Adrenal gland (tissue), 12 donors: ENCODE results near the gene OPRL1. TPM values are rescaled to one million over a fixed set of nuclear protein-coding genes. Genes with fewer than 3 reads are reported as not detected.

Source experiments
- DNase-seq, 7 donors: peaks; one replicate each; pipeline ENCODE4 v3.0.0-alpha.2; 2019 to 2020
- H3K27ac ChIP-seq, 5 donors: fragments of 200-600 bp; sonication (generic) in 4 of 5; 1 replicate in 3 of 5; 2 replicates in 2 of 5; pipeline versions ENCODE4 v1.5.1 to v1.8.0; 2016 to 2020; ENCODE audit warnings: mild to moderate bottlenecking in 1 of 5
- H3K27me3 ChIP-seq: fragments of 200-600 bp; 2 replicates; pipeline ENCODE4 v1.8.0; 2021
- H3K36me3 ChIP-seq, 2 donors: fragments of 200-600 bp; replicated peaks in 1 of 2; 1 replicate in 1 of 2; 2 replicates in 1 of 2; pipeline versions ENCODE4 v1.5.1 to v1.8.0; 2018 to 2022
- H3K4me1 ChIP-seq, 2 donors: fragments of 200-600 bp; replicated peaks in 1 of 2; 1 replicate in 1 of 2; 2 replicates in 1 of 2; pipeline versions ENCODE4 v1.5.1 to v1.8.0; 2018 to 2021
- H3K4me3 ChIP-seq, 4 donors: fragments of 200-600 bp; sonication (generic) in 3 of 4; one replicate each; pipeline ENCODE4 v1.5.1; 2016 to 2018
- H3K9me3 ChIP-seq, 3 donors: fragments of 200-600 bp; sonication (generic) in 1 of 3; replicated peaks in 1 of 3; 1 replicate in 2 of 3; 2 replicates in 1 of 3; pipeline versions ENCODE4 v1.5.1 to v1.8.0; 2016 to 2021
- POLR2A ChIP-seq, 2 donors: fragments of 450-650 bp; IDR thresholded peaks; one replicate each; pipeline ENCODE4 v1.6.1; 2017; ENCODE audit warnings: antibody characterized with exemption in 2 of 2, mild to moderate bottlenecking in 2 of 2, moderate library complexity in 1 of 2
- WGBS, 4 donors: extraction: QIAGEN DNeasy Blood & Tissue Kit in 2 of 4; methylation state at CpG; one replicate each; pipeline versions ENCODE4 v1.1.5 to v1.1.7; 2013 to 2017; 5-methylcytosine and 5-hydroxymethylcytosine counted together
- intact Hi-C, 2 donors: fragments of 100-400 bp; cut with DNase I; formaldehyde crosslinking; loops; one replicate each; pipeline versions ENCODE4 v1.14.1 to v1.15.0; 2022 to 2023
- polyA plus RNA-seq, 3 donors: library from polyadenylated mRNA; stranded (reverse); fragments of 200-250 nt in 2 of 3; fragments of 350-450 nt in 1 of 3; fragmentation: Illumina TruSeq in 1 of 3; extraction: RNeasy Lipid Tissue Mini Kit (QIAGEN cat#74804) in 1 of 3; gene quantifications; one replicate each; pipeline ENCODE4 v1.2.3, GENCODE V29; 2013 to 2014
- total RNA-seq, 9 donors: library from RNA; depleted of rRNA in 4 of 9; stranded (reverse); fragments of >200 nt in 4 of 9; fragments of 120-200 nt in 1 of 9; fragmentation: NEBNext Ultra II Directional in 1 of 9; extraction: Animal tissue kit (Norgen Biotek cat#: 25700) in 1 of 9; gene quantifications; one replicate each; pipeline versions ENCODE4 v1.1.0 to v1.2.4, GENCODE V29; 2013 to 2023
- TF ChIP-seq, protein P1 (sequence below), 6 experiments: fragments of 450-650 bp in 4 of 6; fragments of 200-600 bp in 2 of 6; sonication (generic) in 1 of 6; IDR thresholded peaks; 1 replicate in 5 of 6; 2 replicates in 1 of 6; pipeline versions ENCODE4 v1.5.1 to v1.8.0; 2016 to 2021; ENCODE audit warnings: antibody characterized with exemption in 6 of 6, mild to moderate bottlenecking in 2 of 6, moderate library complexity in 1 of 6
- donor health status: healthy with polysubstance abuse.
- donor health status: Bipolar disorder and iron deficiency.
- donor health status: DM: yes; HTN: yes; CAD: no.
- donor health status: DM: no; HTN: no; CAD: no.
- donor health status: DM: no; HTN: no; CAD: no.
- donor health status: DM: yes; HTN: yes; CAD: no.

Gene OPRL1
- total and polyA plus RNA-seq, 12 donors: 0.24 to 5.7 (median 2.2) TPM

DNA sequence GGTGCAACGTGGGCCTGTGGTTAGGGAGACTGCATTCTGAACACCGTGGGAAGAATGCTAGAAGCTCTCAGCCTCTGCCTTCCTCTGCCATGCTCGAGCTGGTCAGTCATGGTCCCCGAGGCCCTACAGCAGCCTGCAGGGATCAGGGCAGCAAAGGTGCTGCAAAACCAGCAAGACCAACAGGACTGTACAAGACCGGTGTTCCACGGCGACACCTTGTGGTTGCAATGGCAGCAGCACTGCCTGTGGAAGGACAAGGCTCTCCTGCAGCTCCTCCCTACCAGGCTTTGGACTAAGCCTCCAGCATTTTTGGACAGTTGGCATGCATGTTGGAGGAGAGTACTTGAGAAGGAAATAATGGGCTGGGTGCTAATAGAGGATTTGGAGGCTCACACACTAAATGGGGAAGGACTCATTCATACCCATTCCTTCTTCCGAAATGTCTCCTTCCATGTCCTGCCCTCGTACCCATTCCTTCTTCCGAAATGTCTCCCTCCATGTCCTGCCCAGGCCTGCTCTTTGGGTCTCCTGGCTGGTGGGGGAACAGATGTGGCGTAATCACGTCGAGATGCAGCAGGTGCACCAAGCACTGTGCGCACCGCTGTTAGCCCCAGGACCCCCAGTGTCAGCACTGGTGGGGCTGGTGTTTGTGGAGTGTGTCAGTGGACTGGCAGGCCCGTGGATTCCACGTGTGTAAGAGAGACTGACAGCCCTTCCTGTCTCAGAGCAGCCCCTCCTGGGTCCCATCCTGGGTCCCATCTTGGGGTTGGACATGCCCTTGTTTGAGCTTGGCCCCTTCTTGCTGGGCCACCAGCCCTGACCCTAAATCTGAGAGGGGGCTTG, 65.8 kb downstream of the OPRL1 start:
- TF ChIP-seq, protein P1, sequence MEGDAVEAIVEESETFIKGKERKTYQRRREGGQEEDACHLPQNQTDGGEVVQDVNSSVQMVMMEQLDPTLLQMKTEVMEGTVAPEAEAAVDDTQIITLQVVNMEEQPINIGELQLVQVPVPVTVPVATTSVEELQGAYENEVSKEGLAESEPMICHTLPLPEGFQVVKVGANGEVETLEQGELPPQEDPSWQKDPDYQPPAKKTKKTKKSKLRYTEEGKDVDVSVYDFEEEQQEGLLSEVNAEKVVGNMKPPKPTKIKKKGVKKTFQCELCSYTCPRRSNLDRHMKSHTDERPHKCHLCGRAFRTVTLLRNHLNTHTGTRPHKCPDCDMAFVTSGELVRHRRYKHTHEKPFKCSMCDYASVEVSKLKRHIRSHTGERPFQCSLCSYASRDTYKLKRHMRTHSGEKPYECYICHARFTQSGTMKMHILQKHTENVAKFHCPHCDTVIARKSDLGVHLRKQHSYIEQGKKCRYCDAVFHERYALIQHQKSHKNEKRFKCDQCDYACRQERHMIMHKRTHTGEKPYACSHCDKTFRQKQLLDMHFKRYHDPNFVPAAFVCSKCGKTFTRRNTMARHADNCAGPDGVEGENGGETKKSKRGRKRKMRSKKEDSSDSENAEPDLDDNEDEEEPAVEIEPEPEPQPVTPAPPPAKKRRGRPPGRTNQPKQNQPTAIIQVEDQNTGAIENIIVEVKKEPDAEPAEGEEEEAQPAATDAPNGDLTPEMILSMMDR (IDR thresholded peaks at IDR 0.05): no peak
- TF ChIP-seq POLR2A (IDR thresholded peaks at IDR 0.05): no peak
- no peak overlapping the region for H3K27ac ChIP-seq
- H3K4me3 ChIP-seq: no peak overlapping the region
- intact Hi-C loops: no loop called here
- no peaks in the 10 kb centered on the region for H3K4me1 ChIP-seq
- no peaks in the 10 kb centered on the region for H3K27me3 ChIP-seq
- H3K36me3 ChIP-seq: no peaks in the 10 kb centered on the region
- H3K9me3 ChIP-seq: no peaks in the 10 kb centered on the region
- 88 to 90% (median 90%) methylated on average over 15 to 17 of the region's 17 CpGs for WGBS, 4 donors
- DNase-seq: peak in 1 of 7 donors; percentile 13

DNA sequence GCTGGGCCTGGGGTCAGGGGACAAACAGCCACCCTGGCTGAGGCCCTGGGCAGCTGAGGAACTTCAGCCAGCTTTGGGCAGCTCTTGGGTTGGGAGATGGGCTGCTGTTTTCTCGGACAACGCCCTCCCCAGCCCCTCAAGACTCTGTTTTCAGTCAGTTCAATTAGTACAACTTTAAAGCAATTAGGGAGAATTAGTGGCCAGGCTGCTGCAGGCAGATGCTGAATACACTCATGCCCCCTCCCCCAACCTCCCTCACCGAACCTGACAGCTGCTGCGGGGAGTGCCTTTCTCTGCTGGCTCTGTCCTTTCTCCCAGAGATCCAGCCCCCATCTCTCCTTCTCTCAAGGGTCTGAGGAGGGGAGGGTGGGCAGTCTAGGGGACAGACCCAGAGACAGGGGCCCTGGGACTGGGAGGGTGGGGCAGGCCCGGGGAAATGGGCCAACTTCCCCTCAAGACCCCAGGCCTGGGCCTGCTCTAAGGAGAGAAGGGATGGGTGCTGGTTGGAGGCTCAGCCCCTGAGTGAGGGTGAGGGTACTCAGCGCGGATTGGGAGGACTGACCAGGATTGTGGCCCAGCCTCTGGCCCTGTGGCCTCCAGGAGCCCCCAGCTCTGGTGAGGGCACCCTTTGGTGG, 66.5 kb downstream of the OPRL1 start:
- Histone ChIP-seq H3K27ac (no peak overlapping the region), H3K27me3 (no peaks in the 10 kb centered on the region), H3K4me3 (no peak overlapping the region), H3K4me1 (no peaks in the 10 kb centered on the region), H3K9me3 (no peaks in the 10 kb centered on the region), H3K36me3 (no peaks in the 10 kb centered on the region)
- intact Hi-C loops: no loop called here
- TF ChIP-seq, protein P1 (IDR thresholded peaks at IDR 0.05): no peak
- TF ChIP-seq POLR2A (IDR thresholded peaks at IDR 0.05): no peak
- 80 to 93% (median 87%) methylated on average over 3 to 7 of the region's 7 CpGs for WGBS, 4 donors
- peak in 2 of 7 donors; percentile 18 to 74 for DNase-seq

DNA sequence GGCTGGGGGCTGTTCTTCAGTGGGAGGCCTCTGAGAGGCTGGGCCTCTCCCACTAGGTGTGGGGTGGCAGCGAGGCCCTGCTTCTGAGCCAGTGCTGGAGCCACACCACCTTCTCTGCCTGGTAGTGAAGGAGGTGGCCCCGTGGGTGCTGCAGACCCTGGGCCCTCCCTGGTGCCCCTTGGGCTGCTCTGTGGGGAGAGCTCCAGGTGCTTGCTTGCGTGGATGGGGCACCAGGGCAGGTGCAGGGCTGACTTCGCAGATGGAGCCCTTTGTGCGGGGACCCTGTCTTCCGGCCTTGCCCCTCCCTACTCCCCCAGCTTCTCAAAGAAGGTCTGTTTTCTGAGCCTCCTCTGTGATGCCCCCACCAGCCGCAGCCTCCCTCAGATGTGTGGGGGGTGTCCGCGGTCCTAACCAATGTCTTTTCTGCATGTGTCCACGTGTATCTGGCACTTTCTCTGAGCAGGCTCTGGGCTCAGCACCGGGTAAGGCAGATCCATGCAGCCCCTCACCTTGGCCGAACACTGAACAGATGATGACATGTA, 67.1 kb downstream of the OPRL1 start:
- DNase-seq: no peak
- WGBS, 4 donors: 80 to 91% (median 81%) methylated on average over 8 to 12 of the region's 12 CpGs
- no peak for TF ChIP-seq POLR2A (IDR thresholded peaks at IDR 0.05)
- TF ChIP-seq, protein P1 (IDR thresholded peaks at IDR 0.05): no peak

DNA sequence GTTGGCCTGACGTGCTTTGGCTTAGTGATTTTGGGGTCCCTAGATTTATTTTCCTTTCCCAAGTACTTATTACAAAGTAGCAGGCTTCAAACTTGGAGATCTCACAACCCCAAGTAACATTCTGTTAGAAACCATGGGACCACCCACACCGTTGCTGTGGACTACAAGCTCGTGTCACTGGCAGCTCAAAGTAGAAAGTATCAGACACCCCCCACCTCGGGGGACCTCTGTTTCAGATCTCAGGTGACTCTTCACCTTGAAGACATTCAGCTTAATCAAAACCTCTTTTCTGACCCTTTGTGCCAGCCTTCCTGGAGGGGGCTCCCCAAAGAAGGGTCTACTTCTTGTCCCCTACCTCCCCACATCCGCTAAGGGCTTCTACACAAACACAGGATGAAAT, 68.7 kb downstream of the OPRL1 start:
- no peak overlapping the region for H3K4me3 ChIP-seq
- TF ChIP-seq, protein P1 (IDR thresholded peaks at IDR 0.05): no peak
- TF ChIP-seq POLR2A (IDR thresholded peaks at IDR 0.05): no peak
- intact Hi-C loops: no loop called here
- WGBS, 4 donors: 70 to 86% (median 79%) methylated on average over 5 of the region's 5 CpGs
- no peaks in the 10 kb centered on the region for H3K4me1 ChIP-seq
- H3K27ac ChIP-seq: no peak overlapping the region
- H3K9me3 ChIP-seq: no peaks in the 10 kb centered on the region
- H3K27me3 ChIP-seq: no peaks in the 10 kb centered on the region
- H3K36me3 ChIP-seq: no peaks in the 10 kb centered on the region
- DNase-seq: no peak

More for the DNA sequence above, 67.1 kb downstream of the OPRL1 start:
- intact Hi-C loops: no loop called here
- H3K9me3 ChIP-seq: no peaks in the 10 kb centered on the region
- H3K27ac ChIP-seq: no peak overlapping the region
- no peaks in the 10 kb centered on the region for H3K36me3 ChIP-seq
- H3K4me1 ChIP-seq: no peaks in the 10 kb centered on the region
- no peak overlapping the region for H3K4me3 ChIP-seq
- H3K27me3 ChIP-seq: no peaks in the 10 kb centered on the region
